ENCODE results near the gene FNBP1. TPM values are rescaled to one million over a fixed set of nuclear protein-coding genes. Genes with fewer than 3 reads are reported as not detected.
"Not testable (repeated sequence)": the region's sequence is repeated elsewhere in the genome, so short reads cannot be mapped to it uniquely, and the experiment has no call there.

Gene FNBP1
- total RNA-seq, 1 donor from 2014 or later, result 50.0 TPM

DNA sequence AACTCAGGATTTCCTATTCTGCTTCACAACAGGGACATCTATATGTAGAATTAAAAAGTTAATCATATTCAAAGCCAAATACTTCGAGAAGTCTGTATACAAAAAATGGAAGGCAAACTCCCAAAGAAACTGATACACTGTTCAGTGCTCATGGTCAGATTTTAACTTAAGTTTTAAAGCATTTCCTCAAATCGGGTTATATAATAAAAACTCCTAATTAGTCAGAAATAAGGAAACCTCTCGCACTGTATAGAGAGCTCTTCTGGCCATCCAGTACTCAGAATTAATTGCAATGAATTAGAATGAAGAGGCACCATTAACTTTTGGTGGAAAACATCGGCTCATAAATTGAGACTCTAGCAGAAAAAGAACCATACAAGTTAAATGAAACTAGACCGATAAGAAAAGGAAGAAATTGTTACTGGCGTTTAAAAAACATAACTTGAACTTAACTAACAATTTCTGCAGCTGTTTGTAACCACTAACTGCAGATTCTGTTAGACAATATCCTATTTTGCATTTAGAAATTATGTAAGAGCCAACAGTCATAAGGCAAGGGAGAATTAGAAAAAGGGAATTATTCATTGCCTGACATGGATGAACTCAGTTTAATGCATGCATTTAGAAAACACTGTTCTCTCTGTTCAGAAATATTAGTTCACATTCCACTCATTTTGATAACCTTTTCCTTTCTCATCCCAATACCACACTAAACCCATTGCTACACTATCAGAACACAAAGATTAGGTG, 96.6 kb downstream of the FNBP1 start:
- TF ChIP-seq, protein P1, sequence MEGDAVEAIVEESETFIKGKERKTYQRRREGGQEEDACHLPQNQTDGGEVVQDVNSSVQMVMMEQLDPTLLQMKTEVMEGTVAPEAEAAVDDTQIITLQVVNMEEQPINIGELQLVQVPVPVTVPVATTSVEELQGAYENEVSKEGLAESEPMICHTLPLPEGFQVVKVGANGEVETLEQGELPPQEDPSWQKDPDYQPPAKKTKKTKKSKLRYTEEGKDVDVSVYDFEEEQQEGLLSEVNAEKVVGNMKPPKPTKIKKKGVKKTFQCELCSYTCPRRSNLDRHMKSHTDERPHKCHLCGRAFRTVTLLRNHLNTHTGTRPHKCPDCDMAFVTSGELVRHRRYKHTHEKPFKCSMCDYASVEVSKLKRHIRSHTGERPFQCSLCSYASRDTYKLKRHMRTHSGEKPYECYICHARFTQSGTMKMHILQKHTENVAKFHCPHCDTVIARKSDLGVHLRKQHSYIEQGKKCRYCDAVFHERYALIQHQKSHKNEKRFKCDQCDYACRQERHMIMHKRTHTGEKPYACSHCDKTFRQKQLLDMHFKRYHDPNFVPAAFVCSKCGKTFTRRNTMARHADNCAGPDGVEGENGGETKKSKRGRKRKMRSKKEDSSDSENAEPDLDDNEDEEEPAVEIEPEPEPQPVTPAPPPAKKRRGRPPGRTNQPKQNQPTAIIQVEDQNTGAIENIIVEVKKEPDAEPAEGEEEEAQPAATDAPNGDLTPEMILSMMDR (IDR thresholded peaks at IDR 0.05), result no peak
- Histone ChIP-seq H3K4me3 (no peak overlapping the region), H3K27me3 (no peaks in the 10 kb centered on the region), H3K4me1 (peaks cover 18% of the 10 kb centered on the region), H3K9me3 (no peaks in the 10 kb centered on the region), H3K27ac (peak overlapping the region; percentile 69), H3K36me3 (peaks cover 6% of the 10 kb centered on the region)
- intact Hi-C loops (cut with DNase I), result no loop called here
- ATAC-seq, result peak; percentile 31
- DNase-seq, result no peak

GRCh38 chr9:129945314-129945713, 97.7 kb downstream of the FNBP1 start:
- intact Hi-C loops (cut with DNase I), result no loop called here
- ATAC-seq (no peak), DNase-seq (no peak)
- Histone ChIP-seq H3K36me3 (peaks cover 4% of the 10 kb centered on the region), H3K4me3 (no peak overlapping the region), H3K9me3 (no peaks in the 10 kb centered on the region), H3K4me1 (peaks cover 18% of the 10 kb centered on the region), H3K27ac (peak overlapping the region; percentile 69), H3K27me3 (no peaks in the 10 kb centered on the region)
- TF ChIP-seq, protein P1 (IDR thresholded peaks at IDR 0.05), result no peak

GRCh38 chr9:129944506-129945116, 98.4 kb downstream of the FNBP1 start:
- TF ChIP-seq, protein P1 (IDR thresholded peaks at IDR 0.05), result no peak
- no peak overlapping the region for H3K4me3 ChIP-seq
- H3K4me1 ChIP-seq, result peaks cover 18% of the 10 kb centered on the region
- no peaks in the 10 kb centered on the region for H3K27me3 ChIP-seq
- ATAC-seq (peak; percentile 94), DNase-seq (no peak)
- no peaks in the 10 kb centered on the region for H3K9me3 ChIP-seq
- H3K36me3 ChIP-seq, result peaks cover under 1% of the 10 kb centered on the region
- intact Hi-C loops (cut with DNase I), result no loop called here
- H3K27ac ChIP-seq, result peak overlapping the region; percentile 69

GRCh38 chr9:129939431-129939830, 103.6 kb downstream of the FNBP1 start:
- Histone ChIP-seq H3K27me3 (no peaks in the 10 kb centered on the region), H3K9me3 (no peaks in the 10 kb centered on the region), H3K36me3 (no peaks in the 10 kb centered on the region), H3K4me1 (peaks cover 37% of the 10 kb centered on the region), H3K4me3 (no peak overlapping the region), H3K27ac (no peak overlapping the region)
- TF ChIP-seq, protein P1 (IDR thresholded peaks at IDR 0.05), result no peak
- intact Hi-C loops (cut with DNase I), result no loop called here
- DNase-seq (no peak), ATAC-seq (no peak)

- H3K27ac ChIP-seq, result no peak overlapping the region
- peaks cover 42% of the 10 kb centered on the region for H3K4me1 ChIP-seq
- ATAC-seq, result no peak
- DNase-seq, result no peak
- no peaks in the 10 kb centered on the region for H3K27me3 ChIP-seq
- TF ChIP-seq, protein P1 (IDR thresholded peaks at IDR 0.05), result no peak
- H3K4me3 ChIP-seq, result no peak overlapping the region
- no peaks in the 10 kb centered on the region for H3K9me3 ChIP-seq
- intact Hi-C loops (cut with DNase I), result no loop called here
- H3K36me3 ChIP-seq, result no peaks in the 10 kb centered on the region
Observed at GRCh38 chr9:129938291-129938979, 104.6 kb downstream of the FNBP1 start.

DNA sequence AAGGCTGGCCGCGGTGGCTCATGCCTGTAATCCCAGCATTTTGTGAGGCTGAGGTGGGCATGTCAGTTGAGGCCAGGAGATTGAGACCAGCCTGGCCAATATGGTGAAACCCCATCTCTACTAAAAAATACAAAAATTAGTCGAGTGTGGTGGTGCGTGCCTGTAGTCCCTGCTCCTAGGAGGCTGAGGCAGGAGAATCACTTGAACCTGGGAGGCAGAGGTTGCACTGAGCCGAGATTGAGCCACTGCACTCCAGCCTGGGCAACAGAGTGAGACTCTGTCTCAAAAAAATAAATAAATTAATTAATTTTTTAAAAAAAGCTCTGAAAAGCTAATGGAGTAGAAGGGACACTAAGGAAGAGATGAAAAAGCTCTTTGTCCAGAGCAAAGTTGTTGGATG, 105.1 kb downstream of the FNBP1 start:
- DNase-seq; intact Hi-C loops (cut with DNase I); H3K27me3 ChIP-seq; H3K4me3 ChIP-seq; H3K9me3 ChIP-seq; ATAC-seq; H3K36me3 ChIP-seq: not testable (repeated sequence)
- Histone ChIP-seq H3K4me1 (peaks cover 48% of the 10 kb centered on the region), H3K27ac (peak overlapping the region; percentile 24)

All from upper lobe of right lung (tissue), 1 donor.